Measurements from ENCODE around the gene ANKRD1.
"Not testable (repeated sequence)": the region's sequence is repeated elsewhere in the genome, so short reads cannot be mapped to it uniquely, and the experiment has no call there.

Gene ANKRD1

DNA sequence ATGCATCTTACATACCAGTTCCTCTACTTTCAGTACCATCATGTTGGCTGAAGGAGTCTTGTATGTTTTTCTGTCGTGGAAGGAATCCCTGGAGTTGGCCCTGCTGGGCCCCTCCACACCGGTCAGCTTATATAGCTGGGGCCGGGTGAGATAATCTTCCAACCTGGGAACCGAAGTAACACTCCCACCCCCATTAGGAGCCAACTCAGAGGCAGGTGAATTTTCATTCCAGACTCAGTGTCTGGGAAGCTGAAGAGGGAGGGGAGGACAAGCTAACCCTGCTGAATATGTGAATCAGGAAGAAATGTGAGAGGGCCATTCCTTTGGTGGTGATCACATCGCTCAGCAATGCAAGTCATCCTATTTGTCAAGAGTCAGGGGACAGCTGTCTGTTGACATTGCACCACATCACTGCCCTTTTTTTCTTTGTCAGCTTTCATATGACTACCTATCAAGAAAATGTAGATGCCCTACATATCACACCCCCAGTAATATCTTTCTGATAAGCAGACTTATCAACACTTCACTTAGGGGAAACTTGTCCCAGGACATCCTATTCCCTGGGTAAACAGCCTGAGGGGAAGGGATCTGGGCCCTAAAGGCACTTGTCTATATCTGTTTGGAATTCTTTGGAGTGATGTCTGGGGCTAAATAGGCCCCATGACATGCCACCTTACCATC is at the start of gene ANKRD1:
TSS of gene ANKRD1 (minus strand) at position 102 of the 681 bp plus-strand sequence. CDS start at position 42, 60 bp downstream.
- no peak for DNase-seq

DNA sequence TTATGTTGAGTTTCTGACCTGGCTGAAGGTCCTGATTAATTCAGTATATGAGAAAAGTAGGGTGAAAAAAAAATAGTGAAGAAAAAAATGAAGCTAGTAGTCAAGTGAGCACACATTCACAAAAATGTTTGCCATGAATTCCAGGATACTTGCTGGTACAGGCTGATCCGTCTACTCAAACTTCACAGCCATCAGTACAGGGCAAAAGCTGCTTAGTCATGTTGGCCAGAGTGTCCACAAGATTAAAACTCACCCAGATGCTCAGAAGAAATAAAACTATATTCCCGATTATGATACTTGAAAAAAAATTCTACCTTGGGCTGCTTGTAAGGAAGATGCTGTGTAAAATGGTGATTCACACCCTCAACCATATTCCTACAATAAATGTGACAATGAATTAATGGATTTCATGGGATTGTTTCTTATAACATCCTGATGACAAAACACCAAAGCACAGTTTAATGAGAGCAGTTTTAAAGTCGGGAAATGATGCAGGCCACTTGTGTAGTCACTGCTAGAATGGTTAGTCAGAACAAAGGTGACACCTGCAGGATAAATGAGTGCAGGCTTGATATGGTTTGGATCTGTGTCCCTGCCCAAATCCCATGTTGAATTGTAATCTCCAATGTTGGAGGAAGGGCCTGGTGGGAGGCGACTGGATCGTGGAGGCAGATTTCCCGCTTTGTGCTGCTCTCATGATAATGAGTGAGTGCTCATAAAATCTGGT is 49.2 kb upstream of the ANKRD1 start:
- no peak for DNase-seq

DNA sequence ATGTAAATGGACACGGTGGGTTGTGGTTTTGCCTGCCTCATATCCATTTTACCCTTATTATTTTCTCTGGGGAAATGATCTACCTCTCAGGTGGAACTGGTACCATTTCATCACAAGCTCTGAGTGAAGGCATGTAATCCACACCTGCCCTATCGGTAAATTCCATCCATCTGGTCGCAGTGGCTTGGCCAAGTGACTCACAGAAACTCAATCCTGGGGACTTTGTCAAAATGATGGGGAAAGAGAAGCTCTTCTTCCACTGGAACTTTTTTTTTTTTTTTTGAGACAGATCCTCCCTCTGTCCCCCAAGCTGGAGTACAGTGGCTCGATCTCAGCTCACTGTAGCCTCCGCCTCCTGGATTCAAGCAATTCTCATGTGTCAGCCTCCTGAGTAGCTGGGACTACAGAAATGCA is 48.2 kb upstream of the ANKRD1 start:
- DNase-seq = no peak

- DNase-seq = no peak
Observed at GRCh38 chr10:90968328-90969081, 47.6 kb upstream of the ANKRD1 start.

DNA sequence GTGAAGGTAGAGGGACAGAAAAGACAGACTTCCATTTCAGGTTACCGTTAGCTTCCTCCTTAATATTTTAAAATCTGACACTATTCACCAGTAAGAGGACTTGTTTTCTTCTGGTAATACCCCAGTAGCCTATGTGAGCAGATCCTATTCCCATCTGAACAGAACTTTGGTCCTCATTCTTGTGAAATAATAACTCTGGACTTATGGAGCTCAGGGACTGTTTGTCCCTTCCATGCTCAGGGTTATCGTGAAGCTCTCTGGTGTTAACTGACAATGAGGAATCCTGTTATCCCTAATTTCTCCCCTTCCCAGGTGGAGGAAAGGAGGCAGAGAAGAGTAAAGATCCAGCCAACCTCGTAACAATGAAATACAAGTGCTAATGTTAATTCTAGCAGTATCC is 47.0 kb upstream of the ANKRD1 start:
- DNase-seq = no peak

- DNase-seq = no peak
Observed at GRCh38 chr10:90966146-90966545, 45.3 kb upstream of the ANKRD1 start.

- no peak for DNase-seq
Observed at GRCh38 chr10:90965720-90966119, 44.8 kb upstream of the ANKRD1 start.

DNA sequence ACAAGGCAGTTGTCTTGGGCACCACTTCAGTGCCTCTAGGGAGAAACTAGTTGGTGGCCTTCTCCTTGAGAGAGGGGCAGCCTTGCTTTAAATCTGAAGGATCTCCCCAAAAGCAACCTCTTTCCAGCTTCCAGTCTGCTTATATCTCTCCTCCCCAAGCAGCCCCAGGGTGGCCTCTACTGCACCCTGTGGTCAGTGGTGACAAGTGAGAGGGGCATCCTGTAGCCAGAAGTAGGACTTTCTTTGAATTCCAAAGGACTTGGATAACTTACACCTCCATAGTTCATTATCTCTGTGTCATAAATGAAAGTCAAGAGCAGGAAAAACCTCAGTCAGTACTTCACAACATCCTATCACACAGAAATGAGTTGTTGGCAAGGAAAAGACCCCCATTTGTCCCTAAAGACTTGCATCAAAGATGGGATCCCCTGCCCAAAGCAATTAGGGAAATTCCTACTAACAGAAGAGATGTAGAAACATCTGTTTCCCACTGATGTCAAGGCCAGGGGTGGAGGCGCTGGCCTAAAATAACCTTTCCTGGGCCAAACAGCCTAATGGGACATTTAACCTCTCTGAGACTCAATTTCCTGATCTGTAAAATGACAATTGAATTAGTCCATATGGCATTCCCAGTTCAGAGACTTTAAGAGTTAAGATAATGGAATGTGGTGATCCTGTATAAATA is 44.0 kb upstream of the ANKRD1 start:
- no peak for DNase-seq

DNA sequence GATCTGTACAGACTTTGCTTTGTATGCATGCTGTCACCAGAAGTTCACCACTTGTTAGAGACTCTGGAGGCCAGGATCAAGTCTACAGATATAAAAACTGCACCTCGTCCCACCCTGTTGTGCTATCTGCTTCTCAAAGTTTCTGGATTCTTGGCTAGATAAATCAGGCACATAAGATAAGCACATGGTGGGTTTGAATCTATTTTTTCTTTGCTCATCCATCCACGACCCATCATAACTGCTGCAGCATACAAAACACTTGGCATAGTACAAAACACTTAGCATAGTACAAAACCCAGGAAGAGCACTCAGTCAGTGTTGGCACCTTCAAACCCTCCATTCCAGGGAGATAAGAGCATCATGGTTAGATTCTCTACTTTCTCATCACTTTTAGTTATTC is 42.4 kb upstream of the ANKRD1 start:
- no peak for DNase-seq

- no peak for DNase-seq
Observed at GRCh38 chr10:90960355-90960814, 39.5 kb upstream of the ANKRD1 start.

- no peak for DNase-seq
Observed at GRCh38 chr10:90959826-90960225, 38.9 kb upstream of the ANKRD1 start.

DNA sequence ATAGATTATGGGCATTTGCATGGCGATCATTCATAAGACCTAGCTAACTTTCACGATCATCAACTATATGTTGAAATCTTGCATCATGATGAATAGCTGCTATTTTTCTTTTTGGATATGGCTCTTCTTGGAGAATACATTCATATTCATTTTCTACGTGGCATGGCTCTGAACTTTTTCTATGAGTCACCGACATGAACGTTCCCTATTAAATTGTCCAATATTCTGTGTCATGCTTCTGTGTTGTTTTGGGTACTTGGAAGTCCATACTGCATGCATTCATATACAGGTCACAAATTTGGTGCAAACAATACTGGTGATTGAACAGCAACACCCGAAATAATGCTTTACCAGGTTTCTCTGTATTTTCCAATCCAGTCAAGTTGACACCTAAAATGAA is 37.9 kb upstream of the ANKRD1 start:
- DNase-seq = no peak

DNA sequence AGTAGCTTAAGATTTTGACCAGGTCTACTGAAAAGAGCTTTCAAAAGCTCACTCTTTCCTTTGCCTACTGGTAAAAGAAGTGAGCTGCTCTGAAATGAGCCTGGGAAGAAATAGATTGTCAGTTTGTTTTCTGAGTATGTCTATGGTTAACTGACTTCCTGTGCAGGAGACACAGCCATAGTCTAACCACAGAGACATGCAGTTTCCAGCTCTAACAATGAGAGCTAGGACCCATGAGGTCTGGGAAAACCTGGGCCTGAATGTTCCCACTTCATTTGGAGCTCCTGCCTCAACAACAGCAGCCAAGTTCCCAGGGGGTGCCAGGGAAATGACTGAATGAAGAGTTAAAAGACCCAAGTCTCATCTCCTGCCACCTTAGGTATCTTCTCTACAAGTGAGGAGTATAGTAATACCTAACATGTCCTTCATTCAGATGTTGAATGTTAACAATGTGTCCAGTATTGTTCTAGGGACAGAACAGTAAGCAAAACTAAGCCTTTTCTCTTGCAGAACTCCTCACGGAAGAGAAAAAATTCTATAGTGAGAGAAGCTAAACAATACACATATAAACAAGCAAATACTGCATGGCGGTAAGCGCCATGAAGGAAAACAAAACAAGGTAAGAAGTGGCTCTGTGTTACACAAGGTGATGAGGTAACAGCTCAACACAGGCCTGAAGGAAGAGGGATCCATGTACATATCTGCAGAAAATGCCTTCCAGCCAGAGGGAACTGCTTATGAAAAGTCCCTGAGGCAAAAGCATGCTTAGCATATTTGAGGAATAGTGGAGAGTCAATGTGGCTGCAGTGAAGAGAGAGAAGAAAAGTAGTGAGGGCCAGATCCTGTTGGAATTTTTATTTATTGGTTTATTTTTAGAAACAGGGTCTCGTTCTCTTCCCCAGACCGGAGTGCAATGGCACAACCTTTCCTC is 26.4 kb upstream of the ANKRD1 start:
- no peak for DNase-seq

DNA sequence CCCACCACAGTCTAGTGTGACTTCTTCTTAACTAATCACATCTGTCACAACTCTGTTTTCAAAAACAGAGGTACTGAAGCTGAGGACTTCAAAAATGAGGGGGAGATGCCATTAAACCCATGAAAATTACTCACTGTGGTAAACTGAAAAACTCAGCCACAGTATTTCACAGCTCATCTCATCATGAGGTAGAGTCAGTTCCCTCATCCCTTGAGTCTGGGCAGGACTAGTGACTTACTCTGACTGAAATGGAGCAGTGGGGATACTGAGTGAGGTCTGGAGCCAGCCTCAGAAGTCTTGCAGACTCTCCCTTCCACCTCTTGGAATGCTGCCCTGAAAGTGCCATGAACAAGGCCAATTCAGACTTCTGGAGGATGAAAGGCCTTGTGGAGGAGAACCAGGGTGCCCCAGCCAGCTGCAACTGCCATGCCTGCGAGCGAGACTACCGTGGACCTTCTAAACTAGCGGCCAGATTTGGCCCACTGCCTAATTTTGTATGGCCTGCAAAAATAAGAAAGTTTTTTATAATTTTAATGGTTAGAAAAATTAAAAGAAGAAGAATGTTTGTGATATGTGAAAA is 24.7 kb upstream of the ANKRD1 start:
- DNase-seq = no peak

GRCh38 chr10:90944749-90945148 is 23.9 kb upstream of the ANKRD1 start:
- no peak for DNase-seq

- not testable (repeated sequence) for DNase-seq
Observed at GRCh38 chr10:90942980-90943379, 22.1 kb upstream of the ANKRD1 start.

DNA sequence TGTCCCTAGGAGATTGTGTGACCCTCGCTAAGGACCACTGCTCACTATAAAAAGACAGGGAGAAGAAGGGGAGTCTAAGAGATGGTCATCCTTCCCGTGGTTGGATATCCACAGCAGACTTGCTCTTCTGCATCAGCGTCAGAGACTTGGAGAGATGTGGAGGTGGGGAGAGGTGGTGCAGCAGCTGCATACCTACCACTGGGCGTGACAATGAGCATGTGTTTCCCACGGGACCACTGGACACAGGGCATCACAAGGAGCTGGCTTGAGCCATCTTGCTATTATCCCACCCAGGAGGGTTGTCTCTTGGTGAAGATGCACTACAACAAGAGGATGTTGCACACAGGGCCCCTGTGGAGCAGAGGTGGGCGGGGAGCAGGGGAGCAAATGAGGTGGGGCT is 18.8 kb upstream of the ANKRD1 start:
- no peak for DNase-seq

- DNase-seq = no peak
Observed at GRCh38 chr10:90939116-90939515, 18.2 kb upstream of the ANKRD1 start.

DNA sequence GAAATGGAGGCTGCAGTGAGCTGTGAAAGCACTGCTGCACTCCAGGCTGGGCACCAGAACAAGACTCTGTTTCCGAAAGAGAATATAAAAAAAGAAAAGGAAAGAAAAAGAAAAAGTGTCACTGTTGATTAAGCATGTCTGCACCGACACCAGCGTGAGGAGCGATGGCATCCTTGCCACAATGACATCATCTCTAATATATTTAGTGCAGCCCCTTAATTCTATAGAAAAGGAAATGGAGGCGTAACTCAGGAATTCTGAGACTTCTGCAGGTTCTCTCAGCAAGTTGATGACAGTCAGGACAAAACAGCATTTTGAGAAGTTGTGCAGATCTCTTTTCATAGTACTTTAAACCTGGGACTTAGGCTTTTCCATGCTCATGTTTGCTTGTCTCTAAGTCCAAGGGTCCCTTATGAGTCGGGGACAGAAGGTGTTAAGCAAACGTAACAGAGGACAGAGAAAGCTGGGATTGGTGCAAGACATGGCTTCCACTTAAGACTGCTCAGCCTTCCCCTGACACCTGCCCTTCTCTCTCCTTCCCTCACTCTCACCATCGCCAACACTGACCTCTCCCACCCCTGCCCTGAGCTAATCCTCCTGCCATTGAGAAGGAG is 16.9 kb upstream of the ANKRD1 start:
- DNase-seq = no peak

DNA sequence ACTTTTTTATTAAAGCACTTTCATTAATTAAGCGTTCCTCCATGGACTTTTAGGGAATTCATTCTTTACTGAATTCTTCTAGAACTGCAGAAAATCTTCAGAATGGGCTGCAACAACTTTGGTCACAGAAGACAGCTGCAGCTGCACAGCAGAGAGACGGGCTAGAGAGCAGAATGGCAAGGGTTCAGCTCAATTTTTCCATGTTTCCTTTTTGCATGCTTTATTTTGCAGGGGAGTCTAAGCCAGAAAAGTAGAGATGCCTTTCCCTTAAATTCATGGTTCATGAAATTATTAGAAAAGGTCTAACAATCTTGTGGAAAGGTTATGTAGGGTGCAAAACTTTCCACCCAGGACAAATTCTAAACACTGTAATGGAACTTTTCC is 15.4 kb upstream of the ANKRD1 start:
- no peak for DNase-seq

DNA sequence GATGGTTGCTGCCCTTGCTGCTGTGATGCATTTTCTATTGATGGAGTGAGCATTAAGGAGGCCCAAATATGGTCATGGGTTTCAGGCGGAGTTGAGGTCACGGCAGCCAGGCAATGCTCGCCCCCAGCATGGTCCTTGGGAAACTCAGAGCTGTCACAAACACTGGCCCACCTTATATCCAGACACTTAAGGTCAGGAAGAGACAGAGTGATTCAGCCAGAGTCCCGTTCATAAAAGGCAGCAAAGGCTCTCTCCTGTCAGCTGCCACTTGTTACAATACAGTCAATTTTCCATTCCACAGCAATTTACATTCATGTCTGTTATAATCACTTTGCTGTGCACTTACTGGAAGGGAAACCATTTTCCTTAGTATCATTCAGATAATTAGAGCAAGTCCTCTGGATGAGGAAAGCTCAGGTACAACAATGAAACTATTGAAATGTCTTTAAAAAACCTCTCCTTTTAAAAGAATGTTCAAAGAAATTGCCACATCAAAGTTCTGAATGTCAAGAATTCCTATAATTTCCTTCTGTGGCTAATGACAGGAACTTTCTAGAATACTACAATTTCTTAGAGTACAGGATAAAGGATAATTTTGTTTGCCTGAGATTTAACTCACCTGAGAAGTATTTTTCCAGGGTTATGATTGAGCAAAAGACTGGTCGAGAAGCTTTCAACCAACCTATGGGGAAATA is 14.8 kb upstream of the ANKRD1 start:
- DNase-seq = no peak

Measured in activated CD4-positive, alpha-beta T cell treated with anti-CD3 and anti-CD28 coated beads, Interleukin-2, amount 50 U/mL, for 48 hours (primary cell).